NCI-H1105 (cell line): Measurements from ENCODE around the gene BCL7A.

ENCODE experiments used
- DNase-seq: peaks from one replicate; lab custom pipeline; 2025; lab: John Stamatoyannopoulos, UW

BCL7A gene

DNA sequence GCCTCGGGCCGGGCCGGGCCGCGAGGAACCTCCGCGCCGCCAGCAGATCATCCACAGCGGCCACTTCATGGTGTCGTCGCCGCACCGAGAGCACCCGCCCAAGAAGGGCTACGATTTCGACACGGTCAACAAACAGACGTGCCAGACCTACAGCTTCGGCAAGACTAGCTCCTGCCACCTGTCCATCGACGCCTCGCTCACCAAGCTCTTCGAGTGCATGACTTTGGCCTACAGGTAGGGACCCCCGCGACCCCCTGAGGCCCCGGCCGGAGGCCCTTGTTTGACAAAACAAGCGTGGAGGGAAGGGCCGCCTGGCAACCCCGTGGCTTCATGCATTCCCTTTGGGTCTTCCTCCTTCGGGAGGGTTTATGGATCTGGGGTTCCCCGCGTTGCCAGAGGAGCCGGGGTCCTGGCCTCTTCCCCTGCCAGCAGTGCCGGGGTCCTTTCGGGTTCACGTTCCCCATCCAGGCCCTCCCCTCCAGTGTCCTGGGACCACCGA is 57.4 kb downstream of the BCL7A start:
- no peak for DNase-seq

DNA sequence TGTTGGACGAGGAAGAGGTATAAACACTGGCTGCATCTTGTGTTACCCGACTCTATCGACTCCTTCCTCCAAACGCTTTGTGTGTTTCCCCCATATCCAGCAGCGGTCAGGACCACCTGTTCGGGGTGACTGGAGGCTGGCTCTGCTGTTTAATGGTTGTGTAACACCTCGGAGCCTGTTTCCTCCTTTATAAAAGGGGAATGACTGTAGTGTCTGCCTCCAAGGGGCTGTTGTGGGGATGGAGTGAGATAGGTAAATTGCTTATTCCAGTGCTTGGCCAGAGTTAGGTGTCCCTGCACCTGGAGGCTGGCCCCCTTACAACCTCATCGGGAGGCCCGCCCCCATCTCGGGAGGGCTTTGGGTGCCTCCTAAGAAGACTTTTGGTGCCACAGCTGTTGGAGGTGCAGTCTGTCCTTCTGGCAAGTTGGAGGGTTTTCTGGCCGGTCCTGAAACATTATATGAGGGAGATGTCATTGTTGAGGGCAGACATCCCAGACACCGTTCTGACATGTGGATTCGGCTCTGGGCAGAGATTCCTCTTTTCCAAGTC is 57.9 kb downstream of the BCL7A start:
- DNase-seq = no peak

DNA sequence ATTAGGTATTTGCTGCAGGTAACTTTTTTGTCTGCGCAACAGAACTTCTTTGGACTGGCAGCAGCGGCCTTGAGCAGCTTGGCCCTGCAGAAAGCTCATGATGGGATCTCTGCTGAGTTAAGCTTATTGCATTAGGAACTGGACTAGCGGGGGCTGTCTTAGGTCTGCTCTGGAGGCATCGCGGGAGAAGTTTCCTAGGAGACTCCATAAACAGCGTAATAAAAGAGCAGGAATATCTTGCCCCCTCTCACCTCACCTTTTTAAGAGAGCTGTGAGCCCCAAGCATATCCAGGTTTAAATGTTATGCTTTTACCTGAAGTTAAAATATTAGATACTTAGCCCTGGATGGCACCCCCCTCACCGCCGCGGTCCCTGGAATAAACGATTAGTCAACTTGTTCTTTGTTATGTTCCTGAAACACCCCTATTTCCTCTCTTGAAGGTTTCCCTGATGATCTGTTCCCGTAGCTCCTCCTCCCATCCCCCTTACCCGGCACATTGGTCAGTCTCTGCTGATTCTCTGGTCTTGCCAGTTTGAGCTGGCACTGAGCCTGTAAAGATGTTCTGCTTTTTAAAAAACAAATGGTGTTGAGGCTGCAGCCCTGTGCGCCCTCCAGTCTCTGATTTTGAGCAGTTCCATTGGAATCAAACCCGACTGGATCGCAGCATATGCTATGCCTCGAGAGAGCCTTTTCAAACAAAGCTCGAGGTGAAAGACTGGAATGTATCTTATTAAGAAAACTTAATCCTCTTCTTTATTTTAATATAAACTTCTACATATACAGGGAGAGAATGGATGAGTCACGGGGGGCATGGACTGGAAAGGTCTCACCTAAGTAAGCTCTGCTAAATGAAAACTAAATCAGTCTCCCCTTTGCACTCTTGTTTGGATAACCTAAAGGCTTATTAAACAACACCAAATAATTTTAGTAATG is 58.7 kb downstream of the BCL7A start:
- DNase-seq = no peak

DNA sequence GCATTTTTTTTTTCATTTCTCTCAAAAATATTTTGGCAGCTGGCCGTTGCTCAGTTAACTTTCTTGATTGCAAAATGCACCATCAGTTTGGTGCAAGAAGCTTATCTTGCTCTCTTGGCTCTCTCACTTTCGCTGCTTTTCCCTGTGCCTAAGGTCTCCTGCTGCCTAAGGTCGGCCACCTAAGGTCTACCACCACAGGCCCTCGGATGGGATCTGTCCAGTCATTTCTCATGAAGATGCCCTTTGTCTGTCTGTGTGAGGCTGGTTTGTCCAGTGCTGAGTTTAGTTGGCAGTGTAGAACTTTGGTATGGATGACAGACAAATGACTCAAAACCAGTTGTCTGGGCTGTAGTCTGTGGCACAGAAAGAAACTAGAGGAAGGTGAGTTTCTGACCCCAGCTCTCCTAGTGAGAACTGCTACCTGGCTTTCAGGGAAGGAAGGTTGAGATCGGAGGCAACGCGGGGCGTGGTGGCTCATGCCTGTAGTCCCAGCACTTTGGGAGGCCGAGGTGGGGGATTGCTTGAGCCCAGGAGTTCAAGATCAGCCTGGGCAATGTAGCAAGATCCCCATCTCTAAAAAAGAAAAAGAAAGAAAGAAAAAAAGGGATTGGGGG is 59.5 kb downstream of the BCL7A start:
- no peak for DNase-seq

DNA sequence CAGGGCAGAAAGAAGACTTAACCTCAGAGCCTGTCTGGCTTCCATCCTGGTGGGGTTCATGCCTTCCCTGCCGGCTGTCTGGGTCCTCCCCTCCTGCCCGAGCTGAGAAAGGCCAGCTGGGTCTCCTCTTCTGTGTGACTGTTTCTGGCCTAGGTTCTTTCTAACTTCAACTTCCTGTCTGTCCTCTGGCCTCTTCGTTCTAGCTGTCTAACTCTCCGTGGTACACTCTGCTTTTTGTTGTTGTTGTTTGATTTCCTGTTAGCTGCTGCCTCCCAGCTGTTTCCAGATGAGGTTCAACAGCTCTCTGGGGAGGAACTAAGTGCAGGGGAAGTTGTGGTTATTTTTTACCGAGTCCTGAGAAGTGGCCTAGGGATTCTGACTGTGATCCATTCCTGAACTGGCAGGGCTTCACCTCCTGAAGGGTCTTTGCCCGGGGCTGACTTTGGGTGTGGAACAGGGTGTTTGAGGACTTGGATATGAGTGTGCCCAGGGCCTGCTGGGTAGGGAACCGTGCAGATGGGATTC is 60.1 kb downstream of the BCL7A start:
- no peak for DNase-seq

DNA sequence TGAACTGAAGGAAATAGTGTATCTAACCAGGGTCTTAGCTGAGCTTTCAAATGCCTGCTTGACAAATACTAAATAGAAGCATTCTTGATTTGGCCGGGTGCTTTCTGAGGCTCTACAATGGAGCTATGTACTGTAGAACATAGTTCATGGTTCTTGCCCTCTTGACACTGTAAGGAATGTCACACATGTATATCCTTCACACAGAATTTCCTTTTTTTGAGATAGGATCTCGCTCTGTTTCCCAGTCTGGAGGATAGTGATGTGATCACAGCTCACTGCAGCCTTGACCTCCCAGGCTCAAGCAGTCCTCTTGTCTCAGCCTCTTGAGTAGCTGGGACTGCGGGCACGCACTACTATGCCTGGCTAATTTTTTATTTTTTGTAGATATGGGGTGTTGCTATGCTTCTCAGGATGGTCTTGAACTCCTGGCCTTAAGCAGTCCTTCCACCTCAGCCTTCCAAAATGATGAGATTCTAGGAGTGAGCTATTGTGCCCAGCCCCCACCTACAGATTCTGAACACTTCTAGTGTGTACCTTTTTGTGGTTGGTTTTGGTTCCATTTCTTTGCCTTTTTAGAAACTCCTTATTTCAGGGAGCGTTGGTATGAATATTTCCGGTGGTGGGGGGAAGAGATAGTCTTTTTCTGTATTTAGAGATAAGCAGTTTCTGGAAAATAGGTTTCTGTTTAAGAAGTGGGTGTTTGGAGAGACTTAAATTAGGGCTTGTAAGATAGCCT is 61.1 kb downstream of the BCL7A start:
- no peak for DNase-seq

DNA sequence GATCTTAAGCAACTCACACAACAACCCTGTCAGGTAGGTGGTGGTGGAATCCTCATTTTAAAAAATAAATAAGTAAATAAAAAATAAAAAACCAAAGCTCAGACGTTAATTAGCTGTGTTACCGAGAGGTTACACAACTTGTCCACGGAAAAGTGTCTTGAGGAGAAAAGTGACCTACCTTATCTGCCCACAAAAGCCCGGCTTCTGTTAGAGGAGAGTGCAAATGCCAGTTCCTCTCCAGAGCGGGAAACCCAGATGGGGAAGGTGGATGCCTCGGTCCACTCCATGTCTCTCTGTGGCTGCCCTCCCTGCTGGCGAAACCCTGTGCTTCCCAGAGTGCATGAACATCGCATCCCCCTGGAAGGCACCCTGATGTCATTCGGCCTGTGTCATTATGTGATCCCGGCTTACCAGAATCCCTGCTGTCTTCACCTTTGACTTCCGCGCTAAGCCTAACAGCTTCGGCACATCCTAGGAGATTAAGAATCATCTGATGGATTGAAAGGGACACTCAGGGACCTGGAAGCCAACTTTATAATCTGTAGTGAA is 63.2 kb downstream of the BCL7A start:
- no peak for DNase-seq

DNA sequence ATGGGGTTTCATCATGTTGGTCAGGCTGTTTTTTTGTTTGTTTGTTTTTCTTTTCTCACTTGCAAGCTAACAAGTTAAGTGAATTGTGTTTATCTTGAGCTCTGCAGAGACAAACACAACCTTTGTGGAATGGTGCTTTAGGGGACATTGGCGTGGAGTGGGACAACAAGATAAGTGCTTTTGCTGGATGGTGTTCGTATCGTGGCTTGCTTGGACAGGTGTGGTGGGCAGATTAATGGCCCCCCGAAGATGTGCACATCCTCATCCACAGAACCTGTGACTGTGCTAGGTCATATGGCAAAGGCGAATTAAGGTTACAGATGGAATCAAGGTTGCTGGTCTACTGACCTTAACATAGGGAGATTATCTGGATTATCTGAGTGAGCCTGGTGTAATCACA is 63.9 kb downstream of the BCL7A start:
- DNase-seq = no peak

DNA sequence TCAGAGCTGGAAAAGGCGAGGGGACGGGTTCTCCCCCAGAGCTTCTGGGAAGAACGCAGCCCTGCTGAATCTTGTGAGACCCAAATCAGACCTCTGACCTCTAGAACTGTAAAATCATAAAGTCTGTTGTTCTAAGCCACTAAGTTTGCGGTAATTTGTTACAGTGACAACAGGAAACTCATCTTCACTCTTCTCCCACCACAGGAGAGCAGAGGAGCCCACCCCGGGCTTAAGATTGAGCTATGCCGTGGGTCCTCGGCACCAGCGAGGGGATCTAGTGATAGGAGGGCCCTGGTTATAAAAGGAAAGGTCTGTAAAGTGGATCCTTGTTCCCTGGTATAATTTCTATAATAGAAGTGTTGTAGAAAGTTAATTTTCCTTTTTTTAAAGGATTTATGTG is 64.4 kb downstream of the BCL7A start:
- no peak for DNase-seq

DNA sequence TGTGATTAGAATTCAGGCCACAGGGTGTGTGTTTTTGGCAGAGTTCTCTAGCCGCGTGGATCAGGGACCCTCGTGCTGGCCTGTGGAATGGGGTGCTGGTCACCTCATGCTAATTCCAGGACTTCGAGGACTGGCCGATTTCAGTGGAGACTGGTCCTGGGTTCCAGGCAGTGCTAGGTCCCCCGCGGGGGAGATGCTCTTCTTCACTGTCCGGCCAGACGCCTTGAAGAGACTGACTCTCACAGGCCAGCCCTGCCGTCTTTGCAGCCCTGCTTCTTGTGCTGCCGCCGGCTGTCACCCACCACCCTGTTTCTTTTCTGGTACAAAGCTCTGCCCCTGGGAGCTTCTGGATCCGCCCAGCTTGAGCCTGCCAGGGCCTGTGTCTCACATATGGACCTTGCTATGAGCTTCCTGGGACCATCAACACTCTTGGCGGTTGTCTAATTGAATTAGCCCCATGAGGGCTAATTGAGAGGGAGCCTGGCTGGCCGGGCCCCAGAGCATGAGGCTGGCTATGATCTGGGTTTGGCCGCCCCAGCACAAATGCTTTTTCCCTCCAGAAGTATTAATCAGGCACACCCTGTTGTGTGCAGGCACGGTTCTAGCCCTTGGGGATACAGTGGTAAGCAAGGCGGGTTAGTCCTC is 65.1 kb downstream of the BCL7A start:
- no peak for DNase-seq

DNA sequence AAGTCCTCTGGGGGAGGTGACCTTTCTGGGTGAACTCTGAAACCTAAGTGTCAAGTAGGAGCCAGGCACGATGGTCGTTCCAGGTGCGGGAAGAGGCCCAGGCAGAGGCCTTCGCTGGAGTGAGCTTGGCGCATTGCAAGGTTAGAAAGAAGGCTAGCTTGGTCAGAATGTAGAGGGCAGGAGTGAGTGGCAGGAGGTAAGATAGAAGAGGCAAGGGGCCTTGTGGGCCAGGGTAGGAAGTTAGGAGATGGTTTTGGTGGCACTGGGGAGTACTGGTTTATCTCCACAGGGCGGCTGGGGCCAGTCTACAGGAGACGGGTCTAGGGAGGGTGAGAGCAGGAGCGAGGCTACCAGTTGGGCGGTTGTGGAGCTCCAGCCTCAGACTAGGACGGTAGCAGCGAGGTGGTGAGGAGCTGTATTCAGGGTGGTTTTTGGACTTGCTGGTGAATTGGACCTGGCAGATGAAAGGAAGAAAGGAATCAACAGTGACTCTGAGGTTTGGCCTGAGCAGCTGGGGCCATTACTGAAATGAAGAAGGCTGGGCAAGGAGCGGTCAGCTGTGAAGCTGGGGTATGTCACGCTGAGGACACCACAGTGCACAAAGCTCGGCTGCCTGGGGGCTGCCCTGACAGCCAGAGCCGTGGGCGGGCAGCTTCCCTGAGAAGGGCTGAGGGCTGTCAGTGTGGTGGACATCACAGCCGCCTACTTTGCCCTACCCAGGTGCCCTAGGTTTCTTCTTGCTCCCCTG is 65.9 kb downstream of the BCL7A start:
- no peak for DNase-seq

DNA sequence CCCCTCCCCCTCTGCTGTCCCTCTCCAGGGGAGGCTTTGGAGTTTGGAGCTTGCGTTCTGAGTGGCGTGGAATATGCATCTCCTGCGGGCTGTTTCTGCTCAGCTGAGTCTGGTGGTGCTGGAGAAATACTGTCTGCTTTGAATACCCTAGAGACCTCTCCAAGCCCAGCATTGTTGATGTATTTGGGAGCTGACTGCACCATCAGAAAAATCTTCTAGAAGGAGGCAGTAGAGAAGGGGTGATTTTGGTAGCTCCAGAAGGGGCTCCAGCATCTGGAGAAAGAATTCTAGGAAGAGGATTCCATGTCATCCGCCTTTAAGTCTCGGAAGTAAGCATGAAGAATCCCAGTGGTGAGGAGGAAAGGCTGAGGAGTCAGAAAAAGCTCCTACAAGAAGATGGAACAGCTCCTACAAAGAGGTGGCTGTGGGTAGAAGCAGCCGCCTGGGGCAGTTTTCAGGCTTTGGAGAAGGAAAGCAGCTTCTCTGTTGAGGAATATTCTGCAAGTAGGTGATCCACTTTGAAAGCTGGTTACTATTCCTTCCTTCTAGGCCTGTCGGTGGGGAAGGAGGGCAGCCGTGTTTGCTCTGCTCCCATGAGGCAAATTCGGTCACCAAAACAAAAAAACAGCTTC is 66.6 kb downstream of the BCL7A start:
- no peak for DNase-seq

DNA sequence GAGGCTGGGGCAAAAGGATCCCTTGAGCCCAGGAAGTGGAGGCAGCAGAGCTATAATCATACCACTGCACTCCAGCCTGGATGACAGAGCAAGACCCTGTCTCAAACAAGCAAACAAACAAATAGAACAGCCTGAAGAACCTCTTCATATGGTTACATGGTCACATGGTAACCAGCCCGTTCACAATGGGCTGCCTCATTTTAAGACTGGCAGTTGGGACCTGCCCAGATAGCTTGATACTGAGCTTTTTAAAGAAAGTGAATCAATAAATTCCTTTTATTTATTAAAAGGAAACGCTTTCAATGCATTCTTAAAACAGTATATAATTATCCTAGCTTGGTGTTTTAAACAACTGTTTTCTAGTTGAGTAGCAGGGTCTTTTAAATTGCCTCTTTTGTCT is 67.4 kb downstream of the BCL7A start:
- no peak for DNase-seq

DNA sequence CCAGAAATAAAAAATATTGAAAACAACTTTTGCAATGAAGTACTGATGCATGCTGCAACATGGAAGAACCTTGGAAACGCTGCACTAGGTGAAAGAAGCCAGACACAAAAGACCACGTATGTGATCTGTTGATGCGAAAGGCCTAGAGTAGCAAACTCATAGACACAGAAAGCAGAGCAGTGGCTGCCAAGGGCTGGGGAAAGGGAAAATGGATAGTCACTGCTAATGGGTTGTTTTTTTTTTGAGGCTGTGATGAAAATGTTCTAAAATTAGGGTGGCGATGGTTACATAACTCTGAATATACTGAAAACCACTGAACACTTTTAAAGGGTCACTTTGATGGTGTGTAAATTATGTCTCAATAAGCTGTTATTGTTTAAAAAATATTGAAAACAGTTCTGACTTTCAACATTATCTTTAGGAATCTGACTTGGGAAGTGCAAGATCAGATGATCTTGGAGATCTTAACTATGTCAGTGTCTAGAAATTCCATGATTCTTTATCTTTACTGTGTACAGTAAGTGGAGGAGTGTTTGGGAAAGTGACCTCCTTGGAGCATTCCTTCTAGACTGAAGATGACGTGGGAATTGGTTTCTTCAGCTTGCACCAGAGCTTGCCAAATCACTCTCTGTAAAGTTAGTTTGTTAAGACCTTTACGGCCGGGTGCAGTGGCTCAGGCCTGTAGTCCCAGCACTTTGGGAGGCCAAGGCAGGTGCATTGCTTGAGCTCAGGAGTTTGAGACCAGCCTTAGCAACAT is 69.3 kb downstream of the BCL7A start:
- no peak for DNase-seq

DNA sequence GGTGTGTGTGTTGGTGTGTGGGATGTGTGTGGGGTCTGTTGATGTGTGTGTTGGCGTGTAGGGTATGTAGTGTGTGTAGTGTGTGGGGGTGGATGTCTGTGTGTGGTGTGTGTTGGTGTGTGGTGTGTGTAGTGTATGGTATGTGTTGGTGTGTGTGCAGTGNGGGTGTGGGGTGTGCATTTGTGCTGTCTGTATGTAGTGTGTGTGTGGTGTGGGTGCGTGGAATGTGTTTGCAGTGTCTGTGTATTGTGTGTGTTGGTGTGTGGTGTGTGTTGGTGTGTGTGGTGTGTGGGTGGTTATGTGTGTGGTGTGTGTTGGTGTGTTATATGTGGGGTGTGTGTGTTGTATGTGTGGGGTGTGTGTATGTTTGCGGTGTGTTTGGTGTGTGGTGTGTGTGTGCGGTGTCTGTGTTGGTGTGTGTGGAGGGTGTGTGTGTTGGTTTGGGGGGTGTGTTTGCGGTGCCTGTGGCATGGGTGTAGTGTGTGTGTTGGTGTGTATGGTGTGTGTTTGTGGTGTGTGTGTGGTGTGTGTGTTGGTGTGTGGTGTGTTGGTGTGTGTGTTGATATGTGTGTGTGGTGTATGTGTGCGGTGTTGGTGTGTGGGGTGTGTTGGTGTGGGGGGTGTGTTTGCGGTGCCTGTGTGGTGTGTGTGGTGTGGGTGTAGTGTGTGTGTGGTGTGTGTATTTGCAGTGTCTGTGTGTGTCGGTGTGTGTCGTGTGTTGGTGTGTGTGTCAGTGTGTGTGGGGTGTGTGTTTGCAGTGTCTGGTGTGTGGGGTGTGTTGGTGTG is 71.6 kb downstream of the BCL7A start:
- no peak for DNase-seq

DNA sequence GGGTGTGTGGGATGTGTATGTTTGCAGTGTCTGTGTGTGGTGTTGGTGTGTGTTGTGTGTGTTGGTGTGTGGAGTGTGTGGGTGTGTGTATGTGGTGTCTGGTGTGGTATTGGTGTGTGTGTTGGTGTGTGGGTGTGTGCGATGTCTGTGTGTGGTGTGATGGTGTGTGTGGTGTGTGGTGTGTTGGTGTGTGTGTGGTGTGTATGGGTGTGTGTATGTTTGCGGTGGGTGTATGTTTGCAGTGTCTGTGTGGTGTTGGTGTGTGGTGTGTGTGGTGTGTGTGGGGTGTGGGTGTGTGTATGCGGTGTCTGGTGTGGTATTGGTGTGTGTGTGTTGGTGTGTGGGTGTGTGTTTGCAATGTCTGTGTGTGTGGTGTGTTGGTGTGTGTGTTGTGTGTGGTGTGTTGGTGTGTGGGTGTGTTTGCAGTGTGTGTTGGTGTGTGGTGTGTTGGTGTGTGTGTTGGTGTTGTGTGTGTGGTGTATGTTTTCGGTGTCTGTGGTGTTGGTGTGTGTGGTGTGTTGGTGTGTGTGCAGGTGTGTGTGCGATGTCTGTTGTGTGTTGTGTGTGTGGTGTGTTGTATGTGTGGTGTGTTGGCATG is 72.6 kb downstream of the BCL7A start:
- no peak for DNase-seq

DNA sequence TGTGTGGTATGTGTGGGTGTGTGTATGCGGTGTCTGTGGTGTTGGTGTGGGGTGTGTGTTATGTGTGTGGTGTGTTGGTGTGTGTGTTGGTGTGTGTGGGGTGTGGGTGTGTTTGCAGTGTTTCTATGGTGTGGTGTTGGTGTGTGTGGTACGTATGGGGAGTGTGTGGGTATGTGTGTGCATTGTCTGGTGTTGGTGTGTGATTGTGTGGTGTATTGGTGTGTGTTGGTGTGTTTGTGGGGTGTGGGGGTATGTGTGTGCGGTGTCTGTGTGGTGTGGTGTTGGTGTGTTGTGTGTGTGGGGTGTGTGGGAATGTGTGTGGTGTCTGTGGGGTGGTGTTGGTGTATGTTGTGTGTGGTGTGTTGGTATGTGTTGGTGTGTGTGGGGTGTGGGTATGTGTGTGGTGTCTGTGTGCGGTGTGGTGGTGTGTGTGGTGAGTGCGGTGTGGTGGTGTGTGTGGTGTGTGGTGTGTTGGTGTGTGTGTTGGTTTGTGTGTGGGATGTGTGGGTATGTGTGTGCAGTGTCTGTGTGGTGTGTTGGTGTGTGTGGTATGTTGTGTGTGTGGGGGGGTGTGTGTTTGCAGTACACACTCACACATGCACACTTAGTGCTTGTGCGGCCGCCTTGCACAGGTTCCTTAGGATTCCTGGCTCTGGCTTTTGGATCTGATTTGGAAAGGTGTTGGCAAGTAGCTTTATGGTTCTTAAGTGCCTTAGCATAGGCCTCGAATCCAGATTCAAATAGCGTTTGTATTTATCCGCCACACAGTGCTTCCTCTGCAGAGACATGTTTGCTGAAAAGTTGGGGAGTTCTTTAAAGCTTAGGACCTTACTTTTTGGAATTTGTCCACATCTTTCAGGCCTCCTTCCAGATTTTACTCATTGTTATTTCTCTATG is 73.3 kb downstream of the BCL7A start:
- no peak for DNase-seq
